Stimulated activated CD8-positive, alpha-beta memory T cell treated with anti-CD3 and anti-CD28 coated beads, Interleukin-12 subunit alpha, Interleukin-12 subunit beta, amount 100 ng/mL, for 1 hour (primary cell): ENCODE results near the gene TMEM232.
"Not testable (repeated sequence)": the region's sequence is repeated elsewhere in the genome, so short reads cannot be mapped to it uniquely, and the experiment has no call there.

ENCODE experiments used
- DNase-seq: peaks from one replicate; pipeline ENCODE4 v3.0.0-alpha.2; 2020; ENCODE audit warnings: low read depth

Gene TMEM232

DNA sequence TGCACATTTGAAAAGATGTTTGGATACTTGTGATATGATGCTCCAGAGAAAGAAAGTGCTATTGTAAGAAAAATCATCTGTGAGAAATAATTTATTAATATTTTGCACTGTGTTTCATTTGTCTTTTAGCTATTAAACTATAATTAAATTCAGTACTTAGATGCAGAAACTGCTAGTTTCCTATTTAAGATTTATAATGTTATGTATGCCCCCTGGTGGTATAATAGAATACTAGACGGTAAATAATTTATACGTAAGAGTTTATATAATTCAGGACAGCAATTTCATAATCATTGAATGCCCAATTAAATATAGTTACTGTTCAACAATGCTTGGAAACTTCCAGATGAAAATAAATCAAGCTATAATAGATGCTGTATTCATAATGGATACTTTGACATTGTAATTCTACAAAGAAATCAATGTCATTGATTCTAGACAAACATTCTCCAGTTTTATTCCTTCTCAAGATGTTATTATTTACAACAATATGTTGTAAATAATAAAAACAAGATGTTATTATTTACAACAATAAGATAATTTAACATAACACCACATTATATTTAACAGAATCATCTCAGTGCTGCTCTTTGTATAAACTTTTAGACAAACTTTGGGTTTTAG, 101.0 kb downstream of the TMEM232 start:
- no peak for DNase-seq

GRCh38 chr5:110623874-110624273, 102.6 kb downstream of the TMEM232 start:
- DNase-seq: no peak

GRCh38 chr5:110618941-110619340, 107.5 kb downstream of the TMEM232 start:
- no peak for DNase-seq

GRCh38 chr5:110616009-110616408, 110.5 kb downstream of the TMEM232 start:
- no peak for DNase-seq

DNA sequence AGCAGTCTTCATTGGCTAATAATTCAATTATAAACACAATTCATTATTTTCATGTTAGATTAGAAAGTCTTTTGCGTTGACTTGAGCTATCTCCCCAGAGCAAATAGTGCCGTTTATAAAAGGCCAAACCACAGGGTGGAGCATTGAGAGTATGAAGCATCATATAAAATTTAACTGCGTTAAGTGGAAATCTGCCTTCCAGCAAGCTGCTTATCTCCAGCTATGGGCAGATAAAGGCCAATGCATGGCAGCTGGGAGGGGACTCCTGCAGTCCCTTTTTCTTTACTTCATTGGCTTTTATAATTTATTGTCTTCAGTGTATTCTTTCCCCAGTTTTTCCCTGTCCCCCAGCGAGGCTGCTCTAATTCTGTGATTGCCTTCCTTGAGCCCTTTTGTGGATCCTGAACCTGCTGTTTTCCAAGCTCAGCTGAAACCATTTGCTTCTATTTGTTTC, 113.7 kb downstream of the TMEM232 start:
- no peak for DNase-seq

GRCh38 chr5:110611817-110612216, 114.7 kb downstream of the TMEM232 start:
- DNase-seq: no peak

GRCh38 chr5:110594866-110595265, 131.6 kb downstream of the TMEM232 start:
- DNase-seq: no peak

DNA sequence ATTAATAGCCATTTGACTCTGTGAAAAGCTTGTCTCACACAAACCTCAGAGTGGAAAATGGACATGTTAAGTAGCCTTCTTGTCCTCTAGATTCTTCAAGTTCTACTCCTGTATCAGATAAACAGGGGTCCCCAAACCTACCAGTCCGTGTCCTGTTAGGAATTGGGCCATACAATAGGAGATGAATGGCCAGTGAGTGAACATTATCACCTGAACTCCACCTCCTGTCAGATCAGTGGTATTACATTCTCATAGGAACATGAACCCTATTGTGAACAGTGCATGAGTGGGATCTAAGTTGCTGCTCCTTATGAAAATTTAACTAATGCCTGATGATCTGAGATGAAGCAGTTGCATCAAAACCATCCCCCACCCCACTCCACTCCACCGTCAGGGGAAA, 136.3 kb downstream of the TMEM232 start:
- no peak for DNase-seq

GRCh38 chr5:110588286-110588980, 138.0 kb downstream of the TMEM232 start:
- no peak for DNase-seq

GRCh38 chr5:110580625-110581024, 145.8 kb downstream of the TMEM232 start:
- no peak for DNase-seq

DNA sequence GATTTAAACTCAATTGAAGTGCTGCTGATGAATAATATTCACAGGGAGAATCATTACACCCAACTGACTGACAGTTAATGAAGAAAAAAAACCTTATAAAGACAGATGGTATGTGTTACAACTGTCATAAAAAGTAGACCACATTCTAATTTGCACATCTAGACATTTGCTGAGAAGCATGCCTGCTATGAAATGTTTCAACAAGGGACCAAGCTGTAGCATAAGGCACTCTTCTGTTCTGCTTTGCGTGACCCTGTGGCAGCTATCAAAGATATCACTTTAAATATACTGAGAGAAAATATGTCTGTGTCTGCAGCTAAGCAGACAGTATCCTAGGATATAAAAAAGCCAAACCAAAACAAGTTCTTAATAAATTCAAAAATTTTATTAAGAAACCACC, 153.7 kb downstream of the TMEM232 start:
- no peak for DNase-seq

- no peak for DNase-seq
These were observed 164.3 kb downstream of the TMEM232 start for GRCh38 chr5:110562191-110562590.

GRCh38 chr5:110561510-110561909, 165.0 kb downstream of the TMEM232 start:
- DNase-seq: no peak

DNA sequence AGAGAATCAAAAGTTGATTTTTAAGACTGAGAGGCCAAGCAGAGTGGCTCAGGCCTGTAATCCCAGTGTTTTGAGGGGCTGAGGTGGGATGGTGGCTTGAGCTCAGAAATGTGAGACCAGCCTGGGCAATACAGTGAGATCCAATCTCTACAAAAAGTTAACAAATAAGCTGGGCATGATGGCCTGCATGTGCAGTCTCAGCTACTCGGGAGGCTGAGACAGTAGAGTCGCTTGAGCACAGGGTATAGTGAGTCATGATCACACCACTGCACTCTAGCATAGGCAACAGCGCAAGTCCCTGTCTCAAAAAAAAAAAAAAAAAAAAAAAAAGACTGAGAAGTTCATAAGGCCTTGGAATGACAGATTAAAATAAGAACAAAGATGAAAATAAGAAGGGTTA, 177.2 kb downstream of the TMEM232 start:
- DNase-seq: no peak

- DNase-seq: no peak
These were observed 178.3 kb downstream of the TMEM232 start for GRCh38 chr5:110548171-110548570.

DNA sequence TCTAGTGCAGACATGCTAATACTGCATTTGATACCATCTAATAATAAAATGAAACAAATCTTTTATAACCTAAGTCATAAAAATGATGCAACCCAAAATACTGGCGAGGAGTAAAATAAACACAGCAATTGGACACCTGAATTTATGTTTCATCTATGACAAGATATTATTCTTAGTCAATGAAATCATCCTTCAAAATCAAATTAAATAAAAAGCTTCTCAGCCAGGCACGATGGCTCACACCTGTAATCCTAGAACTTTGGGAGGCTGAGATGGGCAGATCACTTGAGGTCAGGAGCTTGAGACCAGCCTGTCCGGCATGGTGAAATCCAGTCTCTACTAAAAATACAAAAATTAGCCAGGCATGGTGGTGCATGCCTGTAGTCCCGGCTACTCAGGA, 179.0 kb downstream of the TMEM232 start:
- DNase-seq: no peak

GRCh38 chr5:110545716-110546115, 180.8 kb downstream of the TMEM232 start:
- no peak for DNase-seq

DNA sequence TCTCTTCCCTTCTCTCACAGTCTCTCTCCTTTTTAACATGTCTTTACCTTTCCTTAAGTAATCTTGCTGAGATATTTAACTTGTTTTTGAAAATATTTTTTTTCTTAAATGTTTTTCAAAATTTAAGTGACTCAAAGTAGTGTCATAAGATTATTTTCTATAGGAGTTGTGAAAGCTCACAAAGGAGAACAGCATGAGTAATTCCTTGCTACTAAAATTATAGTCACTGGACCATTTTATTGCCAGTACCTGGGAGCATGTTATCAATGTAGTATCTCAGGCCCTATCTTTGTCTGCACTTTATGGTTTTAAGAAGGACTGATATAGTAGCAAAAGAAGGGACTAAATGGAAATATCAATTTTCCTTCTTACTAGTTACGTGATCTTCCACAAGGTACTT, 181.9 kb downstream of the TMEM232 start:
- DNase-seq: no peak

DNA sequence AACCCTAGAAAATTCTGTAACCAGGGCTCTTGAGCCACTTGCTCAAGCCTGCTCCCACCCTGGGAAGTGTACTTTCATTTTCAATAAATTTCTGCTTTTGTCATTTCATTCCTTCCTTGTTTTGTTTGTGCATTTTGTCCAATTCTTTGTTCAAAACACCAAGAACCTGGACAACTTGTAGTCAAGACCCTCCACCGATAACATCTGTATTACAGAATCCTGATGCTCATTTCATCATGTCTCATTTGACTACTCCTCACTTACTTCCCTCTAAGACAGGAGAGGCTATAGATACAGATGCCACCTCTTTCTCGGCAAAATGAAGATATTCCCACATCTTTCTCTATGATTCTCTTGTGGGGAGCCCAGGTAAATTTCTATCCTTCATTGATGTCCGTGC, 183.5 kb downstream of the TMEM232 start:
- DNase-seq: no peak

DNA sequence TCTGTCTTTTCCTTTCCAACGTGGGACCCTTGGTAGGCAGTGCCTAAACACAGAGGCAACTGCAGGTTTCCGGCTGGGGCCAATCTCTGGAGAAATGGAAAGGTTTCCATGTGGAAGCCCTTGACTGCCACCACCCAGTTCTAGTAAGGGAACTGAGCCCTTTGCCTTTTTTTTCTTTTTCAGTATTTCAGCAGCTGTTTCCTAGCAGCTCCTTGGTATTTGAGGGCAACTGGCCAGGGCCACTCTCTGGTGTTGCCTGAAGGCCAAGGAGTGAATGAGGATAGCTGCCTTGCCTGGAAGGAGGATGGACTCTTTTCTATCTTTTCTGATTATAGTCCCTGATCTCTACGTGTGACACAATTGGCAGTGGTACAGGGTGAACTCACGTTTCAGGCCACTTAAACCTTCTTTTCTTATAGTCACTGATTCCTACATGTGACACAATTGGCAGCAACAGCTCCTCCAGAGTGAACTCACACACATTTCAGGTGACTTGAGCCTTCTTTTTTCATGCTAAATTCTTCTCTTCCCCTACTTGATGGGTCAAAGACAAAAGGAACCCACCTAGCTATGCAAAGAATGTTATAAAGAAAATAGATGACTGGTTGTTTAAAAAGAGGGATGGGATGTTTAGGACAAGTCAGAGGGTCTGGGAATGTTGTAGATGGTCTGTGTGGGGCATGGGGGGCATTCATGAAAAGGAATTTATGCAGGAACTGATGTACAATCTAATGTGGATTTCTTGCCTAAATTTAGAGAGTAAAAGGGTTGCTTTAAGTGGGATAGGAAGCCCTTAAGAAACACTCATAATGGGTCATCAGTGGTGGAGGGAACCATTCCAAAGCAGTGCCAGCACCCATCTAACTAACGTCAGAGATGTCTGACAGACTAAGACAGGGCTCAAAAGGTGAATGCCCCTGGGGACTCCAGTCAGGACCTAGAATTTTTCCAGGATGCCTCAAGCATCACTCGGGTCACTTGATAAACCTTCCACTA, 190.1 kb downstream of the TMEM232 start:
- no peak for DNase-seq

GRCh38 chr5:110535146-110535545, 191.3 kb downstream of the TMEM232 start:
- DNase-seq: not testable (repeated sequence)

DNA sequence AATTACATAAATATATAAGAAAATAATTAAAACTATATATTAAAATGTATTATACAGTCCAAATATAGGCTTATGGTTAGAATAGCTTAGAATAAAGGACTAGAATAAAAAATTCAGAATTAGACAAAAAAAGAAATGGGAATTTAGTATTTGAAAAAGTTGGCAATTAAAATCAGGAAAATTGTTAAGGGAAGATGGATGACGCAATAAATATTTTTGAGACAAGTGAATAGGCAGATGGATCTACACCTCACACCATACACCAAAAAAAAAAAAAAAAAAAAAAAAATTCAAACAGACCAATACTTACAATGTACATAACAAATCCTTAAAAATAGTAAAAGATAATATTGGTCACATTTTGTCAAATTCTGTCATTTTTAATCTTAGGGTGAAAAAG, 200.7 kb downstream of the TMEM232 start:
- no peak for DNase-seq

GRCh38 chr5:110517396-110517795, 209.1 kb downstream of the TMEM232 start:
- DNase-seq: no peak
